GM18526 (cell line): ENCODE measurements around the gene THEMIS2.

Experiments used
- POLR2A ChIP-seq: IDR thresholded peaks from 3 replicates; pipeline ENCODE4 v1.6.1; 2011; ENCODE audit not compliant: insufficient read length; ENCODE audit errors: extremely low read depth

The THEMIS2 gene

DNA sequence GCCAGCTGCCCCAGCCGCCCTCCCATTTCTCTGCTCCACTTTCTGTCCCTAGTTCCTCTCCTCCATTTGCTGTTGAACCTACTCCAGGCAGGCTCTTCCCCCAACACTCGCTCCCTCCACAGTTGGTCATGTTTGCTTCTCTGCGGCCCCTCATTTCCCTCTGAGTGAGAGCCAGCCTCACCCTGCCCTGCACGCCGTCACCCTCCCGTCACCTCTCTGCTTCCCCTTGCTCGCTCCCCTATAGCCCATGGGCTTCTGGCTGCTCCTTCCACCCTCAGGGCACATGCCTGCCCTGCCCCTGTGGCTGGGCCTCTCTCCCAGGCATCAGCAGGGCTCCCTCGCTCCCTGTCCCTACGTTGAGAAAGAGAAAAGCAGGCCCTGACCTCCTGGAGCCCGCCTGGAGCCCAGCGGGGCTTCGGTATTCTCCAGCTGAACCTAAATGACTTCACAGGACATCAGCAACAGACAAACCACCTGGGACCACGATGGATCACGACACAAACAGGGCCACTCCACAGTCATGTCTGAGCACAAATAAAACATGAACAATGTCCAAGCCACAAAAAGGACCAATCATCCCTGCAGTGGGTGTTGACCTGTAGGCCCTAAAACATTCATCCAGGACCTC, 13.3 kb upstream of the THEMIS2 start:
- TF ChIP-seq POLR2A, result no peak

- no peak for TF ChIP-seq POLR2A
Measured at GRCh38 chr1:27861436-27861835, 10.9 kb upstream of the THEMIS2 start.

DNA sequence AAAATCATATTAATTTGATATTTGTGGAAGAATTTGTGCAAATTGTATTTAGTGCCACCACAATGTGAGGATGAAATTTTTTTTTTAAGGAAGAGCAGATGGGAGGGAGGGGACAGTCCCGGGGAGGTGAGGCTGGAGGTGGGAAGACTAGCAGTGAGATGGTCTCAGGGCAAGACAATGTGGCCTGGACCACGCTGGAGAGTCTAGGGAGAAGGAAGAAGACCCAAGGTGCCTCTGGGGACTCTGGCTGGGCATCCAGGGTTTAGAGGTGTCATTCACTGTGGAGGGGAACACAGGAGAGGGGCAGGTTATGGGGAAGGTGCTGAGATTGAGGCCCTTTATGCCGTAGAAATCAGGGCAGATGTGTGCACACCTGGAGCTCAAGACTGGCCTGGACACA, 10.3 kb upstream of the THEMIS2 start:
- no peak for TF ChIP-seq POLR2A

DNA sequence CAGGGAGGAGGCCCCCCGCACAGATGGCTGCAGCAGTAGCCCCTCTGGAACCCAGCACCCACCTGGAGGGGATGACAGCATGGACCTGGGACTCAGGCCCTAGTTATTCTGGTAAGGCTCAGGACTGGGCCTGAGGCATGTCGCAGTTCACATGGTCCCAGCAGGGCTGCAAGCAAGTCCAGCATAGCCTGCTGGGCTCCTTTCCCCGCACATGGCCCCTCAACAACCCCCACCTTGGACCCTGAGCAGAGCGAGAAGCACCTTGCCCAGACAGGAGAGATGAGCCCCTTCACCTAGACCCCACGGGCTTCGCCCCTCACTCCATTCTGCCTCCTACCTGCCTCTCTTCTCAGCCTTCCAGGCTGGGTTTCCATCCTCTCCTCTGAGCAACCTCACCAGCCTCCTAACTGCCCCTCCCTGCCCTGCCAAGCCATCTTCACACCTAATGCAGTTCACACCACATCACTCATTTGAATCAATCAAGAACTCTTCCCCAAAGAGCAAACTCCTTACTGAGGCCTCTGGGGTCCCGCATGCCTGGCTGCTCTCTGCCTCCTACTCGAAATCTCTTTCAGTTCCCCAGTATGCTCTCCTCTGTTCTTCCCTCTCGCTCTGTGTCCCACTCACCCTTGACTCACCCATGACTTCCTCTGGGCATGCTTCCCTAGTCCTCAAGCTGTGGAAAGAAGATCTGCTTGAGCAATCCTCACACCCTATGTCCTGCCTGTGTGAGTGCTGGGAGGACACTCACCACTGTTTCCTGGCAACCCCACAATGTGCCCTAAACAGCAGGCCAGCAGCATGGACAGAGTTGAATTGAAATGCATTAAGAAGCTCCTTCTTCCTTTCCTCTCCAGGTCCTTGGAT, 9.4 kb upstream of the THEMIS2 start:
- TF ChIP-seq POLR2A, result no peak

- TF ChIP-seq POLR2A, result no peak
Measured at GRCh38 chr1:27863538-27863915, 8.8 kb upstream of the THEMIS2 start.

DNA sequence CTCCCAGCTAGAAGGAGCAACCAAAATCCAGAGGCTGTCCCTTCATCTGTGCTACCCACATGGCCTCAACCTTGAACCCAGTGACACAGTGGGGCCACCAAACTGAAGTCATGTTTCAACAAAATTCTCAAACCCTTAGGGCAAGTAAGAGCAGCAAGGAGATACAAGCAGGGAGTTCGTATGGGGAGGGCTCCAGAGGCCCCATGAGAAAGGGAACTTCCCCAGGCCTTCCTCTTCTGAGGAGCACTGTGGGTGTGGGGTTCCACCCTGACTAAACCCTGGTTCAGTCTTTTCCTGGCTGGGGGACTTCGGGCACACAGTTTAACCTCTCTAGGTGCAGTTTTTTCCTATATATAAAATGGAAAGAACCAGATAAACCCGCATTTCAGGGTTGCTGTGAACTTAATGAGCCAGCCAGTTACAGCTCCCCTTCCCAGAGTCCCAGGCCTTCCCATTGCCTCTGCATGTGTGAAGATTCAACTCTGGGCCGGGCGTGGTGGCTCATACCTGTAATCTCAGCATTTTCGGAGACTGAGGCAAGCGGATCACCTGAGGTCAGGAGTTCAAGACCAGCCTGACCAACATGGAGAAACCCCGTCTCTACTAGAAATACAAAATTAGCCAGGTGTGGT, 8.0 kb upstream of the THEMIS2 start:
- TF ChIP-seq POLR2A, result no peak

GRCh38 chr1:27865821-27866220, 6.5 kb upstream of the THEMIS2 start:
- no peak for TF ChIP-seq POLR2A

DNA sequence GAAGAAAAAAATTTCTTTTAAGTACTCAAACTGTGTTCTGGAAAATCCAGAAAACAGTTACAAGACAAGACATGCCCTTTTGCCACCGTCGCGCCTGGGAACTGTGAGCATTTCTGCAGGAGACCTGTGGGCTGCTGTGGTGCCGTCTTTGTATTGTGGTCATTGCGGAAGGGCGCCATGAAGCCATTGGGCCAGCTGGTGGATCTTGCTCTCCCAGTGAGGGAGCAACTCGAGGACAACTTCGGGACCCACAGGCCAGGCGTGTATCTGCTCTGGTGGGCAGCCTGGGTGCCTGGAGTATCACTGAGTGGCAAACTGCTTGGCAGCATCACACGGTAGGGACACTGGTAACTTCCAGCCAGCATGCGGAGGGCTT, 3.8 kb upstream of the THEMIS2 start:
- no peak for TF ChIP-seq POLR2A

DNA sequence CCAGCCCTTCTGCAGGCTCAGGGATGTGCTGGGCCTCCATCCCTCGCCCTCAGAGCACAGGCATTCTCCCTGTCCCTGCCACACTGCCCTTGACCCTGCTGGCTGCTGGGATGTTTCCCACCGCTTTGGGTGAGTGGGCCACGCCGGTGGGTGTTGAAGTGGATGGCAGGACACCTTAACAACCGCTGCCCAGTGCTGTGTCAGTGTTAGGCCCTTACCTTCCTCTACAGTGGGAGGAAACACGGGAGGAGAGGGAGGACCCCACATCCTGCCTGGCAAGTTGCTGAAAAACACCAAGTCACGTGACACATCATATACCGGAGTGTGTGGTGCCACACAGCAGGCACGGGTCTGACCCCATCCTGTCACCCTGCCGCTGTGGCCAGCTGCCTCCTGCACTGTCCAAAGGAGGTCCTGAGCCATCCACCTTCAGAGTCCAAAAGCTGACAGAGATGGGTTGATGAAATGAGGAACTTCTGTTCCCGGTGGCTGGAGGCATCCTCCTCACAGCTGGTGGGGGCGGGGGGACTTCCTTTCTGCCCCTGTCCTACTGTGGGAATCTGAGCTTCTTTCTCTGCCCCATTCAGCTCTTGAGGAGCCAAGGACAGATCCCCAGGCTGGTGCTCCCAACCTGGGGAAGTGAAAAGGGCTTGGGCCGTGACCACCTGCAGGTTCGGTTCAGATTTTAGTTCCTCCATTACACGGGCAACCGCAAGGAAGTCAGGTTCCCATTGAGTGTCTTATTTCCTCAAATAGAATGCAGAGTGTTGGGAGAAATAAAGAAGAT, 3.2 kb upstream of the THEMIS2 start:
- TF ChIP-seq POLR2A, result peak; percentile 58

DNA sequence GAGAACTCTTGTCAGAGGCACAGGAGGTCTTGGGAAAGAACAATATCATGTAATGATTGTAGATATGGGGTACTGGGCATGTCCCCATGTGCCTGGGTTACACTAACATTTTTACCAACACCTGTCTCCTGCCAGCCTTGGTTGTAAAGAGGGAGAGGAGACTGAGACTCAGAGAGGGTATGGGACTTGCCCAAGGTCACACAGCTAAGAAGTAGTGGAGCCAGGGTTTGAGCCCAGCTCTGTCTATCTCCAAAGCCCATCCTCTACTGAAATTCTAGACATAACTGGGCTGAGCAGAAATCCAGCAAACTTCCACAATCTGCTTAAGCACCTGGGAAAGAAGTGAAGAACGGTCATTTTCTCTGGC, 2.6 kb upstream of the THEMIS2 start:
- no peak for TF ChIP-seq POLR2A

DNA sequence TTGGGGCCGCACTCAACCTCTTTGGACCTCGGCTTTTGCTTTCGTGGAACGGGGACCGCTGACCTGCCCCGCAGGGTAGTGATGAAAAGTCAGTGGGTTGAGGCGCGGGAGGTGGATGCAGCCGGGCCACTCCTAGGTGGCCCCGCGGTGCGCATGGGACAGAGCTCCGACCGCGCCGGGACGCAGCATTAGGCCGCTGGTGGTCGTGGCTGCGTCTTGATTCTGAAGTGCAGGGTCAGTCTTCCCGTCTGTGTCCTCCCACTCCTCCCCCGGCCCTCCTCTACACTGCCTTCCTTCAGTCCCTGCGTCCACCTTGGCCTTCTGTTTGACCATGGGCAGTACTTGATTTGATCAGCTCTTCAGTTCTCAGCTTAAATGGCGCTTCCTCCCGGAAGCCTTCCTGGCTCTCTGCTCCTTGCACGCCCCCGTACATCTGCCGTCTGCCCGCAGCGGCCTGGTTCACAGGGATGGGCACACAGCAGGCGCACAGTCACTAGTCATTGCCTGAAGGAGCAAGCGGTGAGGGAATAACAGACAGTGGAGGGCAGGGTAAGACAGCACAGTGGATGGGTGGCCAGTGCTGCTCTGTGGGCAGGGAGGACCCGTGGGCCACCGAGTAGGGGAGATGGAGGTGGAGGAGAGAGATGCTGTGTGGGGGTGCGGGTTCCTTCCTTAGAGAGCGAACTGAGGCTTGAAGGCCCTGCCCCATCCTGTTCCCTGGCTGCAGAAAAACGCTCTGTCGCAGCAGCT, 633 bp downstream of the THEMIS2 start:
- no peak for TF ChIP-seq POLR2A

GRCh38 chr1:27873671-27874384, 1.5 kb downstream of the THEMIS2 start:
- peak; percentile 18 for TF ChIP-seq POLR2A

DNA sequence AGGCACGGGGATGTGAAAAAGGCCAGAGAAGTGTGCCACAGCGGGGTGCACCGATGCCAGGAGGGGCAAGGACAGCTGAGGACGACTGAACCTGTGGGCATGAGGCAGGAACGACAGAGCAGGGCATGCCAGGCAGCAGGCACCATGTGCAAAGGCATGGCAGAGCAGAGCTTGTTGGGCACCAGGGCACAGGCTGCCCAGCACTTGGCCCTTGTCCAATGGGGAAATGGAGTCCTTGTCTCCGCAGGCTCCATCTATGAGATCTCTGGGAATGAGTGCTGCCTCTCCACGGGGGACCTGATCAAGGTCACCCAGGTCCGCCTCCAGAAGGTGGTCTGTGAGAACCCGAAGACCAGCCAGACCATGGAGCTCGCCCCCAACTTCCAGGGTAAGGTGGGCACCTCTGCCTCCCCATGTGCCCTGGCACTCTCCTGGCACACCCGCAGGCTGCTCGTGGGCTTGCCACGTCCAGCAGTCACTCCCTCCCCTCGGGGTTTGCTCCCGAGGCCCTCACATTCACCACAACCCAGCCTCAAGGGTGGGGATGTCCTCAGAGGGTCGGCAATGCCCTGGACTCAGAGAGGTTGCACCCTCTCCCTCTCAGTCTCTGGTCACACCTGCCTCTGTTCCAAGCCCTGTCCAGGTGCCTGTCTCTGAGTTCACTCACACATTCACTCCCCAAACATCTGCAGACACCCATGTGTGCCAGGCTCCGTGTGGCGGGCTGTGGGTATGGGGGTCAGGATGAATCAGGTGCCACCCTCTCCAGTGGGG, 4.2 kb downstream of the THEMIS2 start:
- TF ChIP-seq POLR2A, result no peak

DNA sequence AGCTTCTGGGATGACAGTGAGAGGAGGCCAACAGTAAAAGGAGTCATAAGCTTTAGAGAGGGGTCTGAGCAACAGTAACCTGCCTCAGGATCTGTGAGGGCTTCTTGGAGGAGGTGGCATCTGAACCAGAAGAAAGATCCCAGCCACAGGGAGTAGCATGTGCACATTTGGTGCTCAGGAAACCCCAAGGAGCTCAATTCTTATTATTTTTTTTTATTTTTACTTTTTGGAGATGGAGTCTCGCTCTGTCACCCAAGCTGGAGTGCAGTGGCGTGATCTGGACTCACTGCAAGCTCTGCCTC, 4.7 kb downstream of the THEMIS2 start:
- no peak for TF ChIP-seq POLR2A
